Coronary artery (tissue), 2 donors: ENCODE results near the gene BCL2L11.

ENCODE experiments used
- DNase-seq: peaks from one replicate; pipeline ENCODE4 v3.0.0-alpha.2; 2017; ENCODE audit warnings: low spot score
- H3K27ac ChIP-seq, 2 donors: fragments of 200-600 bp; sonication (generic); one replicate each; pipeline ENCODE4 v1.5.1; 2016 to 2019
- H3K4me3 ChIP-seq: fragments of 200-600 bp; sonication (generic); 2 replicates; pipeline ENCODE4 v1.5.1; 2016; ENCODE audit warnings: mild to moderate bottlenecking, moderate library complexity
- CTCF ChIP-seq: fragments of 200-600 bp; sonication (generic); IDR thresholded peaks from one replicate; pipeline ENCODE4 v1.5.1; 2019; ENCODE audit warnings: antibody characterized with exemption

Gene BCL2L11

GRCh38 chr2:111167863-111168162 is 47.1 kb downstream of the BCL2L11 start:
- TF ChIP-seq CTCF, result no peak

GRCh38 chr2:111168528-111169239 is 48.0 kb downstream of the BCL2L11 start:
- Histone ChIP-seq H3K4me3 (no peak overlapping the region), H3K27ac (no peak overlapping the region)
- no peak for TF ChIP-seq CTCF
- no peak for DNase-seq

More at GRCh38 chr2:111167863-111168162, 47.1 kb downstream of the BCL2L11 start:
- no peak overlapping the region for H3K27ac ChIP-seq
- H3K4me3 ChIP-seq, result no peak overlapping the region
- no peak for DNase-seq

GRCh38 chr2:111169268-111169667 is 48.6 kb downstream of the BCL2L11 start:
- no peak overlapping the region for H3K27ac ChIP-seq

GRCh38 chr2:111169924-111170323 is 49.2 kb downstream of the BCL2L11 start:
- no peak for TF ChIP-seq CTCF
- H3K4me3 ChIP-seq, result no peak overlapping the region
- no peak overlapping the region for H3K27ac ChIP-seq
- no peak for DNase-seq

More at GRCh38 chr2:111169268-111169667, 48.6 kb downstream of the BCL2L11 start:
- no peak overlapping the region for H3K4me3 ChIP-seq
- no peak for DNase-seq
- TF ChIP-seq CTCF, result no peak

- no peak overlapping the region for H3K27ac ChIP-seq
- DNase-seq, result peak; percentile 47
- no peak overlapping the region for H3K4me3 ChIP-seq
- TF ChIP-seq CTCF, result no peak
These were observed 50.7 kb downstream of the BCL2L11 start for GRCh38 chr2:111171337-111171930.

- no peak for TF ChIP-seq CTCF
- DNase-seq, result no peak
- Histone ChIP-seq H3K27ac (no peak overlapping the region), H3K4me3 (no peak overlapping the region)
These were observed 52.0 kb downstream of the BCL2L11 start for GRCh38 chr2:111172666-111173065.

GRCh38 chr2:111173338-111173737 is 52.6 kb downstream of the BCL2L11 start:
- no peak for TF ChIP-seq CTCF
- H3K27ac ChIP-seq, result no peak overlapping the region
- H3K4me3 ChIP-seq, result no peak overlapping the region
- DNase-seq, result no peak
